Skin epidermis (tissue), 12 donors: ENCODE measurements around the gene RHAG.
A peak's percentile ranks its signal among the peaks of the same experiment; 100 is the strongest.

ENCODE experiments used
- H3K27ac ChIP-seq, 21 experiments: fragments of 200-600 bp; sonication (generic) in 11 of 21; one replicate each; pipeline ENCODE4 v1.5.0; 2020; ENCODE audit warnings: mild to moderate bottlenecking in 3 of 21, inconsistent platforms in 2 of 21, moderate library complexity in 2 of 21
- H3K4me3 ChIP-seq, 7 experiments: fragments of 200-600 bp; sonication (generic) in 2 of 7; one replicate each; pipeline ENCODE4 v1.5.0; 2020; ENCODE audit warnings: inconsistent platforms in 2 of 7, mild to moderate bottlenecking in 2 of 7, moderate library complexity in 1 of 7

RHAG gene

GRCh38 chr6:49570474-49571079 lies 66.1 kb downstream of the RHAG start:
- no peak overlapping the region for H3K27ac ChIP-seq
- no peak overlapping the region for H3K4me3 ChIP-seq

DNA sequence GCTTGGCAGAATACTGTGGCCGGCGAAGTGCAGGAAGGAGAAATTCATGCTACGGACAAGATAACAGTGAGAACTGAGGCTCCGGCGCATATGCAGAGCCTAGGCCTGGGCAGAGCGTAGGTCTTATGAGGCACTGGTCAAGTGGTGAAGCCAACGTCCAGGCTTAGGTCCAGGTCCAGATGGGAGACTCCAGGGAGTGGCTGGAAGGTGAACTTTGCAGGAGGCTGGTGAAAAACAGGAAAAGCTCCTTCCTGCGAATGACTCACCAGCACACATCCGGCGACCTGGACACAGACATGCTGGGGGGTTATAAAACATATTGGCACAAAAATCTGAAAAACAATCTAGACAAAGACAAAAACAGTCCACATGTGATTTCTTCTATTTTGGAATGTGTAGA lies 70.8 kb downstream of the RHAG start:
- H3K27ac ChIP-seq = peak overlapping the region in 2 of 21 experiments; percentile 43 to 81

DNA sequence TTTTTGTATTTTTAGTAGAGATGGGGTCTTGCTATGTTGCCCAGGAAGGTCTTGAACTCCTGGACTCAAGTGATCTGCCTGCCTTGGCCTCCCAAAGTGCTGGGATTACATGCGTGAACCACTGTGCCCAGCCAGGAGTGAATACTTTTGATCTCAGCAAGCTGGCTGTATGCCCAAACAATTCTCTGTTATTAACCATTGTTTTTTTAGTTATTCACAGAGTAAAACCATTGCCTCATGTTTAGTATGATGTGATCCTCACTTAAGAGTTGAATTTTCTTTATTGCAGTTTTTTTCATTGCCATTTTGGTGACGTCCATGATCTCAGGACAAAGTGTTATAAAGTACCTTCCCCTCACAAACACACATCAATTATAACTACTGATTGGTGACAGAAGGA lies 71.4 kb downstream of the RHAG start:
- Histone ChIP-seq H3K4me3 (no peak overlapping the region), H3K27ac (peak overlapping the region in 2 of 21 experiments; percentile 38 to 72)

More for the DNA sequence above, 70.8 kb downstream of the RHAG start:
- no peak overlapping the region for H3K4me3 ChIP-seq

GRCh38 chr6:49564552-49564951 lies 72.1 kb downstream of the RHAG start:
- H3K4me3 ChIP-seq = no peak overlapping the region
- H3K27ac ChIP-seq = no peak overlapping the region

- Histone ChIP-seq H3K27ac (no peak overlapping the region), H3K4me3 (no peak overlapping the region)
Measured at GRCh38 chr6:49563006-49563886, 73.4 kb downstream of the RHAG start.

DNA sequence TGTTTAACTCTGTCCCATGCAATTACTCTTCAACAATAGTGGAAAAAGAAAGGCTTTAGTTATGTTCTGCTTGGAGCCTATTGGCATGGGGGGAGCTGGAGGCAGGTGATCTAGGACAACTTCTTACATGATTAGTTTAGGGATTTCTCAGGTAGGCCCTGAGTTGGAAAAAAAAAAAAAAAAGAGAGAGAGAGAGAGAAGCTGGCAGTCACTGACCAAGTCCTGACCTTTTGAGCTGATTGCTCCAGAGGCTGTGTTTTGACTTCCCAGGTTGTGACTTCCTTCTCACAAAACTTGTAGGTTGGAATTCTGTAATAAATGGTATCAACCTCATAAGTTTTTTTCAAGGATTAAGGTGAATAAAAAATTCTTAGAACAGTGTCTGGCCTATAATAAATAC lies 78.4 kb downstream of the RHAG start:
- no peak overlapping the region for H3K27ac ChIP-seq
- H3K4me3 ChIP-seq = no peak overlapping the region

- Histone ChIP-seq H3K27ac (no peak overlapping the region), H3K4me3 (no peak overlapping the region)
Measured at GRCh38 chr6:49557177-49557576, 79.5 kb downstream of the RHAG start.

- peak overlapping the region in 1 of 21 experiments; percentile 6 for H3K27ac ChIP-seq
- no peak overlapping the region for H3K4me3 ChIP-seq
Measured at GRCh38 chr6:49556429-49556837, 80.2 kb downstream of the RHAG start.

GRCh38 chr6:49555951-49556350 lies 80.7 kb downstream of the RHAG start:
- H3K27ac ChIP-seq = peak overlapping the region in 2 of 21 experiments; percentile 5 to 6
- H3K4me3 ChIP-seq = no peak overlapping the region
